Neural progenitor cell (in vitro differentiated cells): ENCODE measurements around the gene PDGFD.

Experiments used
- EZH2 ChIP-seq: fragments of 200-600 bp; sonication (generic); IDR thresholded peaks from 2 replicates; pipeline ENCODE4 v1.6.1; 2017; ENCODE audit warnings: antibody characterized with exemption, mild to moderate bottlenecking, moderate library complexity
- EZH2phosphoT487 ChIP-seq: fragments of 200-600 bp; sonication (generic); IDR thresholded peaks from 2 replicates; pipeline ENCODE4 v1.6.1; 2017; ENCODE audit warnings: antibody characterized with exemption
- TF ChIP-seq, protein P1 (sequence below): fragments of 200-600 bp; sonication (generic); IDR thresholded peaks from 2 replicates; pipeline ENCODE4 v1.5.1; 2017; ENCODE audit warnings: antibody characterized with exemption, mild to moderate bottlenecking

DNA sequence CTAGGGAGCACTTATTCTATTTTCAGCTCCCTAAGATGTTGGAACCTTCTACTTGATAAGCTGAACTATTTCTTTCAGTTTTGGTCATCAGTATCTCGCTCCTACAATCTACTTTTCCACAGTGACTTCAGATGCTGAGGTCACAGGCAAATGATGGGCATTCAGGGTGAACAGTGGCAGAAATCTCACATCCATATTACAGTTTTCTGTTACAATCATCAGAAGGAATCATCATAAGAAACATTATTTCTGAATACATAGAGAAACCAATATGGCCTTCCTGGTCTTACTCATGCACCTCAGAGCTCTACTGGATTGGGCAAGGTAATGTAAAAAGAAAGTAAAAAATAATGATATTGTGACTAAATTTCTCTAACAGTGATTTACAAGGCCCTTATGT, 166.9 kb downstream of the PDGFD start:
- TF ChIP-seq, protein P1, sequence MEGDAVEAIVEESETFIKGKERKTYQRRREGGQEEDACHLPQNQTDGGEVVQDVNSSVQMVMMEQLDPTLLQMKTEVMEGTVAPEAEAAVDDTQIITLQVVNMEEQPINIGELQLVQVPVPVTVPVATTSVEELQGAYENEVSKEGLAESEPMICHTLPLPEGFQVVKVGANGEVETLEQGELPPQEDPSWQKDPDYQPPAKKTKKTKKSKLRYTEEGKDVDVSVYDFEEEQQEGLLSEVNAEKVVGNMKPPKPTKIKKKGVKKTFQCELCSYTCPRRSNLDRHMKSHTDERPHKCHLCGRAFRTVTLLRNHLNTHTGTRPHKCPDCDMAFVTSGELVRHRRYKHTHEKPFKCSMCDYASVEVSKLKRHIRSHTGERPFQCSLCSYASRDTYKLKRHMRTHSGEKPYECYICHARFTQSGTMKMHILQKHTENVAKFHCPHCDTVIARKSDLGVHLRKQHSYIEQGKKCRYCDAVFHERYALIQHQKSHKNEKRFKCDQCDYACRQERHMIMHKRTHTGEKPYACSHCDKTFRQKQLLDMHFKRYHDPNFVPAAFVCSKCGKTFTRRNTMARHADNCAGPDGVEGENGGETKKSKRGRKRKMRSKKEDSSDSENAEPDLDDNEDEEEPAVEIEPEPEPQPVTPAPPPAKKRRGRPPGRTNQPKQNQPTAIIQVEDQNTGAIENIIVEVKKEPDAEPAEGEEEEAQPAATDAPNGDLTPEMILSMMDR, result no peak
- TF ChIP-seq EZH2 (no peak), EZH2phosphoT487 (no peak)
